HG02763 (cell line): ENCODE data around the gene KCNG3.

ENCODE experiments used
- ATAC-seq: cut with Tn5 transposase; IDR thresholded peaks from one replicate; pipeline ENCODE4 v1.9.1; 2021; ENCODE audit warnings: mild to moderate bottlenecking, moderate library complexity; ENCODE audit not compliant: unreplicated experiment

The KCNG3 gene

GRCh38 chr2:42488297-42488696 is 5.5 kb downstream of the KCNG3 start:
- no peak for ATAC-seq

- no peak for ATAC-seq
Measured at GRCh38 chr2:42486145-42486906, 7.5 kb downstream of the KCNG3 start.

- no peak for ATAC-seq
Measured at GRCh38 chr2:42480402-42480801, 13.4 kb downstream of the KCNG3 start.

GRCh38 chr2:42474765-42475454 is 18.9 kb downstream of the KCNG3 start:
- no peak for ATAC-seq

GRCh38 chr2:42470706-42471105 is 23.1 kb downstream of the KCNG3 start:
- ATAC-seq = no peak

DNA sequence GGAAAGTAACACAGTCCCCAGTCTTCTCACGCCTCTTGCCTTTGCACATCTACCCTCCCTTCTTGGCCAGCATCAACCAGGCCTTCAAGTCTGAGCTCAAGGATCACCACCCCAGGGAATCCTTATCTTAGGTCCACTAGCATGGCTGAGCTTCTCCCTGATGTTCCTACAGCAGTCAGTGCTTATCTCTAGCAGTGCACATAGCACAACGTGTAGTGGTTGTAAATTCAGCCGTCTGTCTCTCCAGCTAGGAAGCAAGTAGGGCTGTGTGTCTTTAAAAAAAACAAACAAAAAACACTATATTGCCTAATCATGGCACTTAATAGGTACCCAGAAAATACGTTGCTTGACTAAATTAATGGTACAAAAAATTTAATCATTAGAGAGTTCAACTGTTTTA is 29.2 kb downstream of the KCNG3 start:
- ATAC-seq = no peak

DNA sequence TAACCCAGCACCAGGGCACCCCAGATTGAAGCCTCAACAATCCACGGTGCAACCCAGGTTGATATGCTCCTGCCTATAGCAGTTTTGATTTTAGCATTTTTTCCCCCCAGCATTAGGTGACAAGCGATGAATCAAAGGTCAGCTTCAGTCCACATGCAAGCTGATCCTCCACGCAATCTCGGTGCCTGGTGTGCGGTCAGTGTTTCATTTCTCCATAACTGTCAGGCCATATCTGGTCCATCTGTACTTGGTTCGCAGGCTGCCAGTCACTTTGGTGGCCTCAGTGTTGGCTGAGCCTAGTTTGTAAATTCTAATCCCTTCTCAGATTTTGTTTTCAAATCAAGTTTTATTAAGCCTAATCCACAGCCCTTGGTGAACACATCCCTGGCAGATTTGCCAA is 30.2 kb downstream of the KCNG3 start:
- ATAC-seq = no peak

GRCh38 chr2:42459296-42459695 is 34.5 kb downstream of the KCNG3 start:
- ATAC-seq = no peak

GRCh38 chr2:42458396-42458795 is 35.4 kb downstream of the KCNG3 start:
- ATAC-seq = no peak

DNA sequence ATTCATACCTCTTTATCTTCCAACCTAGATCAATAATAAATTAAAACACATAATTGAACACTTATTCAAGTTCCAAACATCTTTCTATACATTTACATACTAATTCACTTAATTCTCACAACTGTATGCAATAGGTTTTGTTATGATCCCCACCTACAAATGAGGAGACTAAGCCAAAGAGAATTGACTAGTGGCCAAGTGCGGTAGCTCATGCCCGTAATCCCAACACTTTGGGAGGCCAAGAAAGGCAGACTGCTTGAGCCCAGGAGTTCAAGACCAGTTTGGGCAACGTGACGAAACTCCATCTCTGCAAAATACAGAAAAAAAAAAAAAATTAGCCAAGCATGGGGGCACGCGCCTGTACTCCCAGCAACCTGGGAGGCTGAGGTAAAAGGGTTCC is 36.8 kb downstream of the KCNG3 start:
- ATAC-seq = no peak

DNA sequence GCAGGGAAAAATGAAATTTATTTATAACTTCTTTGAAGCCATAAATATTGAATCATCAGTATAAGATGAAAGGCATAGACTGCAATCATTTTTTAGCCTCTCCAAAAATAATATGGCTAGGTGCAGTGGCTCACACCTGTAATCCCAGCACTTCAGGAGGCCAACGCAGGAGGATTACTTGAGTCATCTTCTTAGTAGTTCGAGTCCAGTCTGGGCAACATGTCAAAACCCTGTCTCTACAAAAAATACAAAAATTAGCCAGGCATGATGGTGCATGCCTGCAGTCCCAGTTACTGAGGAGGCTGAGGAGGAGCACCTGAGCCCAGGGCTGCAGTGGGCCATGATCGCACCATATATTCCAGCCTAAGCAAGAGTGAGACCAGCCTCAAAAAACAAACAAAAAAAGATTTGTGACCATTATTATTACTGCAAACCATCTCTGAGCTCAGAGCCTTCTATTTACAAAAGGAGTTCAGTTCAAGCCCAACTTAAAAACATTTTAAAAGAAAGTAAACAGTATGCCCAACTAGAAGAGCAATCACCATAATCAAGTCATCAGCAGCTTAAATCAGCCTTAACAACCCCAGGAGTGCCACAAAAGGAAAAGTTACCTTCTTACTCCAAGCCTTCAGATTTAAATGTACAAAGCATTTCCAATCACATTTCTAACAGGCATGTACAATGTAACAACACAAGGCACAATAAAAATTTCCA is 37.5 kb downstream of the KCNG3 start:
- ATAC-seq = no peak

GRCh38 chr2:42452545-42452944 is 41.2 kb downstream of the KCNG3 start:
- ATAC-seq = no peak

- ATAC-seq = no peak
Measured at GRCh38 chr2:42450136-42450535, 43.6 kb downstream of the KCNG3 start.

GRCh38 chr2:42449163-42450087 is 44.4 kb downstream of the KCNG3 start:
- ATAC-seq = no peak

DNA sequence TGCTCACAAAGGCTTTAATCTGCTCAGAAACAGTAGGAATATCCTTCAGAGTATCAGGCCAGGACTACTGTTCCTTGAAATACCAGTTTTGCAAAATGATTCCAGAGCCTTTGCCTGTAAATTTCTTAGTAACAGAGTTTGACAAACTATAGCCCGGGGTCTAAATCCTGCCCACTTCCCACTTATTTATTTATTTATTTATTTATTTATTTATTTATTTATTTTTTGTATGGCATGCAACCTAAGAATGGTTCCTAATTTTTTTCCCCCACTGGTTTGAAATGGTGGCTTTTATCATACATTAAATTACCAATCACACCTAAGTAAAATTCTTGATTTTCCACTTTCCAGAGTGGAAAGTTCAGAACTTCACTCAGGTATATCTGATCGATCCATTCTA is 45.6 kb downstream of the KCNG3 start:
- no peak for ATAC-seq

- ATAC-seq = no peak
Measured at GRCh38 chr2:42446503-42447271, 47.1 kb downstream of the KCNG3 start.

- no peak for ATAC-seq
Measured at GRCh38 chr2:42443718-42444399, 49.9 kb downstream of the KCNG3 start.

- ATAC-seq = no peak
Measured at GRCh38 chr2:42442774-42443173, 51.0 kb downstream of the KCNG3 start.

DNA sequence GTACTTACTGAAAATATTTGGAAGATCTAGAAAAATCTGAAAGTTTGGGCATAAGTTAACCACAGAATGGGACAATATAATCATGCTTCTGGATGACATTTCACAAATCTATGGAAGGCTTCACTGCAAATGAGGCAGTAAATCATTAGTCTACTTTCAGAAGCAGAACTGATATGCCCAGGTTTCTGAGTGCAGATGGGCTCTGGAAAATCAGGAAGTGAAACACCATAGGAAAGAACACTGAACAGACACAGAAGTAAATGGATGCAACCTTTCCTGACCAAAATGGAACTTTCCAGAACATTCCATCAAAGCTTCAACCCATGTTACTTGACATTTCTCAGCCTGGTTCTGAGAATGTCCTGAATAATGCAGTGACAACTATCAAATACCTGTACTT is 55.1 kb downstream of the KCNG3 start:
- no peak for ATAC-seq

DNA sequence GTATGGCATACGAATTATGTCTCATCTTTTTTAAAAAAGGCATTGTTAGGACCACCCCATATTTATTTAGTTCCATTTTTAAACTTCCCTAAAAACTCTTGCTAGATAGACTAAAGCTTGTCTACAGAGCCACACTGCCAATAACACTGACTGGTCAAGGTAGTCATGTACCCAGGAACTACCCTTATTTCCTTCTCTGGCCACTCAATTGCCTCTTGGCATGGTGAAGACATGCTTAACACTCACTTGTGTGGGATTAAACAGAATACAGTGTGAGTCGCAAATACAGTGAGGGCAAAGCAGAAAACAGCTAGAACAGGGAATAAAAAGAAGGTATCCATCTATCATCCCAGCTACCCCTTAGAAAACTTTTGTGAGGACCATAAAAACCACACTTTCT is 57.4 kb downstream of the KCNG3 start:
- ATAC-seq = no peak
